NCI-H2029 (cell line): ENCODE data around the gene PRKAG2.
"Not testable (repeated sequence)": the region's sequence is repeated elsewhere in the genome, so short reads cannot be mapped to it uniquely, and the experiment has no call there.

ENCODE experiments used
- DNase-seq: peaks from one replicate; lab custom pipeline; 2025; lab: John Stamatoyannopoulos, UW

The PRKAG2 gene

DNA sequence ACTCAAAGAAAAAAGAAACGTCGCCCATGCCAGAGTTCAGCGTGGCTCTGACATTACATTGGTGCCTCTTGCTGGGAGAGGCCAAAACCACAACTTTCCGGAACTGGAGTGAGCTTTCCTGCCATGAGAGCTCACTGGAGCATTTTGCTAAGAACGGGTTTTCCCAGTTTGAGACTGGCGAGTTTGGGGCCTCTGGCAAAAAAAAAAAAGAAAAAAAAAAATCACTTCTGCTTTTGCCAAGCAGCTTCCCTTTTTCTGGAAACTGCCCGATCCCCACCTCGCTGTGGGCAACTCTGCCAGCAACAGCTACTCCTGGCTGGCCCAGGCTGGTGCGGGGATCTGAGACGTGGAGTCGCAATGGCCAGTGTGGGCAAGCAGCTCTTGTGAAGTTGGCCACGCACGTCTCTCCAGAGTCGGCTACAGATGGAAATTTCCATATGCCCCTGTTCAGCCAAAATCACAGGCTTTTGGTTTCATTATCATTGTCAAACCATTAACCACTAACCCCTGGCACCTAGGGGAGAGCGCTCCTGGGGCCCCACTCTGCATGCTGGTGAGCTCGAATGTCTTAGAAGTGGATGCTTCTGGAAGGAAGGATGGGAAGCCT is 25.7 kb downstream of the PRKAG2 start:
- DNase-seq, result no peak

DNA sequence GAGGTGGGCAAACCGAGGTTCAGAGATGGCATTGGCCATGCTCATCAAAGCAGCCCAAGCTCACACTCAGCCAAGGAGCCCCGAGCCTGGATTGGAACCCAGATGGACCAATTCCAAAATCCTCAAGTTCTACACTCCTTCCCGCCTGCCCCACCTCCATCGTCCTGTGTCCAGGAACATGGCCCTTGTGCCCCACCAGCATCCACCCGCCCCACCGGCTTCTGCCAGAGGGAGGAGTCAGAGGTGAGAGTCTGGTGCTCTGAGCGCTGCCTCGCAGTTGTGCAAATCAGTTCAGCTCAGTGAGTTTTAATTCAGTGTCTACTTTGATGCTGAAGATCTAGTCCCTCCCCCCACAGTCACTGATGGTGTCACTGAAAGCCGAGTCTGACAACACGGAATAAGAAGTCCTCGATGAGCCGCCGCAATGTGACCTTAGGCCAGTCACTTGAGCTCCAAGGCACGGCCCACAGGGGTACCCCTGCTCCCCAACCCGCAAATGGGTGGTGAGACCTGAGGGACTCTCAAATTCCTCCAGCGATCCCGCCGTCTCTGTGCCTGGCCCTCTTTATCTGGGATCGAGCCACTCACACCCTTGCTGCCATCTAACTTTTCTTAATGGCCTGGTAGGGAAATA is 26.3 kb downstream of the PRKAG2 start:
- no peak for DNase-seq

DNA sequence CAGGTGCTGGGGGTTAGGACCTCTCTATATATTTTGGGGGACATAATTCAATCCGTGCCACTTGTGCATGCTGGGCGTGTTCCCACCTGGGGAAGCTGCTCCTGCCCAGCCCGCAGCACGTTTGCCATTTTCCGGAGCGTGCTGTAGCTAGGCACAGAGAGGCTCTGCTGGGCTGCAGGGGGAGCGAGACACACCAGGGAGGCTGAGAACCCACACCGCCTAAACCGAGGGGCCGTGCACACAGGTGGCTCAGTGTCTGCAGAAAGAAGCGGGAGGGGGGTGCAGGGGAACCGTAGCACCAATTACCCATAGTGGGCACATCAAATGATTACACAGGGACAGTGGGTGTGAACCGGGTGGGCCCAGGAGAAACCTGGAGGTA is 27.0 kb downstream of the PRKAG2 start:
- no peak for DNase-seq

- DNase-seq, result no peak
Observed at GRCh38 chr7:151849008-151849878, 27.7 kb downstream of the PRKAG2 start.

DNA sequence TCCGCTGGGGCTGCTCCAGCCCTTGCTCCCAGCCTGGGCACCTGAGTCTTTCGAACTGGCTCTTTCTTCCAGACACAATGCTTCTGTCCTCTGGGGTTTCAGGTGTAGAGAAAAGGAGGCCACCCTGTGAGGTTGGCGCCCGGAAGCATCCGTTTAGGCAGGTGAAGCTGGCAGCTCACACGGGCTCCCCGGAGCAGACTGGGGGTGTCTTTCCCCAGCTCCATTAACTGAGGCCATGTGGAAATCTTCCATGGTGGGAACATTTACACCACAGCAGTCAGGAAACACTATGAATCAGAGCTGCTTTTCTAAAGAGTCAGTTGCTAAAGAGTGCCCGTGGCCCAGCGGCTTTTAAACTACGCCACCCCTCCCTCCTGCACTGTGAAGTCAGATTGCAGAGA is 29.2 kb downstream of the PRKAG2 start:
- DNase-seq, result no peak

- no peak for DNase-seq
Observed at GRCh38 chr7:151847136-151847535, 29.8 kb downstream of the PRKAG2 start.

DNA sequence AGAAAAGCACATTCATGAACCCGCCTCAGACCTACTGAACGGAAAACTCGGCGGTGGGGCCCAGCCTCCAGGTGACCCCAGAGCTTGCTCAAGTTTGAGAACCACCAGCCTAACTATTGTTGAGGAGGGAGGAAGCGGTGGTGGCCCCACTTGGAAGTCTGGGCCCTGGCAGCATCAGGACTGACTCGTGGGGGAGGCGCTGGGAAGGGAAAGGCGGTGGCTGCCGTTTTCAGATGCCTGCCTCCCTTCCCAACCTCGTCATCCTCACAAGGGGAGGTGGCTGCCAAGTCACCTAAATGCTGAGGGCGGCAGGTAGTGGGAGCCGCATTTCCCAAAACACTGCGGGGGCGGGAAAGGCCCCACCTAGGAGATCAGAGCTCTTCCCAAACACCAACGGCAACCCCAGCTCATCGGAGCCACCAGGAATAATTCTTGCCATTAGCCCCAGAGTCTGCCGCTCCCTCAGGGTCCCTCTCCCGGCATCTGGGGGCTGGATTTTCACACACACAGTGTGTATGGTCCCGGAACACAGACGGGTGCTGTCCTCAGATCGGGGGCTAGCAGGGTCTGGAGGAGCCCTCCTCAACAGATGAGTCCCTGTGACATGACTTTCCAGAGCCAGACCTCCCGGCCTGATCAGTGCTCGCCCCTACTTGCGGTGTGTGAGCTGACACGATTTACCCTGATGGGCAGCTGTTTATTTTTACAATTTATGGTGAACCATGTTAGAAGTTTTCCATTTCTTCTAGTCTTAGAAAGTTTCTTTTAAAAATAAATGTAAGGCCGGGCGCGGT is 31.3 kb downstream of the PRKAG2 start:
- no peak for DNase-seq

GRCh38 chr7:151844825-151845200 is 32.1 kb downstream of the PRKAG2 start:
- no peak for DNase-seq

GRCh38 chr7:151844071-151844824 is 32.7 kb downstream of the PRKAG2 start:
- no peak for DNase-seq

- DNase-seq, result no peak
Observed at GRCh38 chr7:151843181-151843580, 33.7 kb downstream of the PRKAG2 start.

GRCh38 chr7:151841395-151842051 is 35.4 kb downstream of the PRKAG2 start:
- not testable (repeated sequence) for DNase-seq

DNA sequence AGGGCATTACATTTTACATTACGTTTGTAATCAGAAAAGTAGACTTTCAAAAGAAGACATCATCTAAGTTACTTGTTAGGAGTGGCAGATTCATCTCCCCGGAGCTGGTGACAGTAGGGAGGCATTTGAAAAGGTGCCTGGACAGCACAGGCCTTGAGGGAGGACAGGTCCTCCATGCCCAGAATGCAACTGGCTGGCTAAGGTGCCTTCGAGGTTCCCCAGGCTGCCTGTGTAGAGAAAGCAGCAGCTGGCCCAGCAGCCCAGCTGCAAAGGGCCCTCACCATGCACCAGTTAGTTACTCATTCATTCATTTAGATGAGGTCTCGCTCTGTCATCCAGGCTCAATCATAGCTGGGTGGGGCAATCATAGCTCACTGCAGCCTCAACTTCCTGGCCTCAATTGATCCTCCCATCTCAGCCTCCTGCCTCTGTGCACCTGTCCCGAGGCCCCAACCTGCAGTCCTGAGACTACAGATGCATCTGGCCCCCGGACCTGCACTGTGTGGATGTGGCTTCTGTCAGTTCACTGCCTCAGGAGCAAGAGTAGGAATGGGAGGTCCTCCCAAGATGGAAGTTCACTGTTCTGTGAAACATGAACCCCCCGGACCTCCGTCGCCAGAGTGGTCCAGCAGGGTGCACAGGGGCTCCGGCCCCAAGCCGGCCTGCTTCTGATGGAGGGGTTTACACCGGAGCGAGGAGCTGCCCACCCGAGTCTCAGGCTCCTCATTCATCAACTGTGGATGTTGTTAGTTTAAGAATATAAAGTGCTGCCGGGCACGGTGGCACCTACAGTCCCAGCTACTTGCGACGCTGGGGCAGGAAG is 36.6 kb downstream of the PRKAG2 start:
- no peak for DNase-seq

- no peak for DNase-seq
Observed at GRCh38 chr7:151839451-151839921, 37.4 kb downstream of the PRKAG2 start.

- no peak for DNase-seq
Observed at GRCh38 chr7:151838861-151839381, 38.0 kb downstream of the PRKAG2 start.

- DNase-seq, result no peak
Observed at GRCh38 chr7:151838072-151838471, 38.8 kb downstream of the PRKAG2 start.

DNA sequence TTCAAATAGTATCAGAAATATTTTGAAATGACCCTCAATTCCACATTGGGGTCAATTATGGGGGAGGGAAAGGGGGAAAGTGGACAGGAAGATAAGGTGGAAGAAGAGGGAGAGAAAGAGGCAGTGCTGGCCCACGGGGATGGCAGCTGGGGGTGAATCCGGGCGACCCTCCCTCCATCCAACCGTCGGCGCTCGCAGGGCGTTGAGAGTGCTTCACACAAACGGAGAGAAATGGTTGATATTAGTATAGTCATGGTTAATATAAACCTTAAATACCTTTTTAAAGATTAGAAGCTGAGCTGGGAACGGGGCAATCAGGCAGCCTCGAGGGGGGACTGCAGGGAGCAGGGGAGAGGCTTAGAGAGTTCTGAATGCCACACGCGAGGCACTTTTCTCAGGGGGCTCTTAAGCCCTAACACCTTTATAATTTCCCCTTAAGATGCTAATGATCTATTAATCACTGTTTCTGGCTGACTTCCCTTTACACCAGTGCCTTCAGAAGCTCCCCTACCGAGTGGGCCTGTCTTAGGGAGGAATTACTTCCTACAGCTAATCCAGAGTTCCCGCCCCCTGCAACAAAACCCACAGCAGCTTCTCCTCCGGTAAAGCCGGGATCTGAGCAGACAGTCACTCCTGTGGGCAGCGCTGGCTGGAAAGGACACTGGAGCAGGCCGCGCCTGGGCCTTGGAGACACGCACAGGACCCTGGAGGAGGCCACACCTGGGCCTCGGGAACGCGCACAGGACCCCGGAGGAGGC is 39.5 kb downstream of the PRKAG2 start:
- DNase-seq, result no peak

GRCh38 chr7:151836927-151837205 is 40.0 kb downstream of the PRKAG2 start:
- no peak for DNase-seq

DNA sequence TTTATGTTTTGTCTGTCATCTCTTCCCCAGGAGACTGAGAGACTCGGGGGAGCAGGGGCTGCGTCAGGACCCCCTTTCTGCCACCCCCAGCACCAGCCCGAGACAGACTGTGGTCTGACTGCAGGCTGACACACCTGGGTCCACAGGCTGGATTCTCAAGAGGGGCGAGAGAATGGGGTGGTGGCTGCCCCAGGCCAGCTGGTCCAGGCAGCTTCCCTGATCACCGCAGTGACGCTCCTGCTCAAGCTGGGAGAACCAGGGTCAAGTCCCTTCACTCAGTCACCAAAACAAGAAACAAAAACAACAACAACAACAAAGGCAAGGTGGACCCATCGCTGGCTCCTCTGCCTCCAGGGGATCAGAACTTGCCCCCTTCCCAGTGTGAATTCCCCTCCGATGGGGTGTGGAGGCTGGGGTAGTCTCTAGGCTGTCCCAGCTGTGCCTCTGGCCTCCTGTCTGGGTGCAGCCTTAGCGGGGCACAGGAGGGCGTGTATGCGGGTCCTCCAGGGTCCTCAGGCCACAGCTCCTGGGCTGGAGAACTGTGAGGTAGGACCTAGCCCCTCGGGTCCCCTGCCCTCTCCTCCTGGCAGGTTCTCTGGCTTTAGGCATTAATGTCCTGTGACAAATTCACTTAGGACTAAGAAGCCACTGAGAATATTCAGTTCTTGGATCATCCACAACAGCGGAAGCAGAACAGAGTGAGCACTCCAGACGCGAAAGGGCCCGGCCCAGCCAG is 40.6 kb downstream of the PRKAG2 start:
- DNase-seq, result no peak

DNA sequence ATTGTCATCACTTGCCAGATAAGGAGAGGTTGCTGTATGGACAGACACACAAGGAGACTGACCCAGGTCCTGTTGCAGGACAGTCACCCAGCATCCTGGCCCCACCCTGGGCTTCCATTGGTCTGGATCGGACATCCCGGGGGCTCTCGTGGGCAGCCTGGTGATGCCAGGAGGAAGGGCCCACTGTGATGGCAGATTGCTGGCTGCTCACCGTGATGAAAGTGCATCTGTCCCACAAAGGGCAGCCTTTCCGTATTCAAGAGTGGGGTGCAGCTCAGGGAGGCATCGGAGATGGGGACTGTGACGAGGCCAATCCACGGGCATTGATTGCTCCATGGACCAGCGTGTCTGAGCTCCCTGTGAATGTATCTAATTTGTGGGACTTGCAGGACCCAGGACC is 41.3 kb downstream of the PRKAG2 start:
- no peak for DNase-seq
